Natural killer cell (primary cell): ENCODE data around the gene TGM2. TPM values are rescaled to one million over a fixed set of nuclear protein-coding genes. Genes with fewer than 3 reads are reported as not detected.
"Not testable (repeated sequence)": the region's sequence is repeated elsewhere in the genome, so short reads cannot be mapped to it uniquely, and the experiment has no call there.

Source experiments
- ATAC-seq, 3 donors: fragments of 150-1000 bp in 2 of 3; fragments of 200-7000 bp in 1 of 3; cut with Tn5 transposase; 1 replicate in 1 of 3; 2 replicates in 2 of 3; pipeline ENCODE4 v1.10.0; 2021; ENCODE audit warnings: mild to moderate bottlenecking in 2 of 3, moderate library complexity in 2 of 3
- DNase-seq, 2 donors: peaks; one replicate each; pipeline versions ENCODE4 v3.0.0 to v3.0.0-alpha.2; 2013 to 2021; ENCODE audit warnings: mixed read lengths in 1 of 2
- H3K27ac ChIP-seq: one replicate; pipeline ENCODE4 v1.5.1; 2013; ENCODE audit warnings: mild to moderate bottlenecking, low read length
- H3K27me3 ChIP-seq: one replicate; pipeline ENCODE4 v1.6.1; 2013; ENCODE audit warnings: low read length; ENCODE audit not compliant: control insufficient read depth, insufficient read depth
- H3K36me3 ChIP-seq: one replicate; pipeline ENCODE4 v1.6.1; 2013; ENCODE audit warnings: low read length; ENCODE audit not compliant: control insufficient read depth, insufficient read depth
- H3K4me1 ChIP-seq: one replicate; pipeline ENCODE4 v1.6.1; 2013; ENCODE audit warnings: low read length; ENCODE audit not compliant: control insufficient read depth, insufficient read depth
- H3K4me3 ChIP-seq: one replicate; pipeline ENCODE4 v1.5.1; 2013; ENCODE audit warnings: low read length
- H3K9me3 ChIP-seq: one replicate; pipeline ENCODE4 v1.6.1; 2013; ENCODE audit warnings: low read length; ENCODE audit not compliant: control insufficient read depth, insufficient read depth
- H3K27ac Mint-ChIP-seq, 2 donors: one replicate each; pipeline ENCODE4 v1.8.0; 2022; ENCODE audit warnings: mild to moderate bottlenecking in 2 of 2, mixed read lengths in 2 of 2, moderate library complexity in 1 of 2
- H3K27me3 Mint-ChIP-seq, 2 donors: one replicate each; pipeline ENCODE4 v1.8.0; 2022; ENCODE audit warnings: low read depth in 2 of 2, mixed read lengths in 2 of 2
- H3K36me3 Mint-ChIP-seq: one replicate; pipeline ENCODE4 v1.8.0; 2022; ENCODE audit warnings: mixed read lengths
- H3K4me1 Mint-ChIP-seq, 2 donors: one replicate each; pipeline ENCODE4 v1.8.0; 2022; ENCODE audit warnings: mixed read lengths in 2 of 2
- H3K4me3 Mint-ChIP-seq: one replicate; pipeline ENCODE4 v1.8.0; 2022; ENCODE audit warnings: mild to moderate bottlenecking, moderate library complexity, mixed read lengths
- H3K9me3 Mint-ChIP-seq, 2 donors: one replicate each; pipeline ENCODE4 v1.8.0; 2022; ENCODE audit warnings: mixed read lengths in 2 of 2
- WGBS: methylation state at CpG from one replicate; pipeline ENCODE4 v1.1.7; 2013; ENCODE audit warnings: missing lambda C conversion rate; ENCODE audit not compliant: insufficient coverage; 5-methylcytosine and 5-hydroxymethylcytosine counted together
- intact Hi-C: fragments of 100-400 bp; cut with micrococcal nuclease; formaldehyde crosslinking; loops from one replicate; pipeline ENCODE4 v1.14.2; 2022
- total RNA-seq, 4 donors: library from RNA; stranded (reverse); fragments of 120-200 nt in 1 of 4; gene quantifications; one replicate each; pipeline versions ENCODE4 v1.2.3 to v1.2.4, GENCODE V29; 2013 to 2022
- TF ChIP-seq, protein P1 (sequence below): fragments of 200-600 bp; IDR thresholded peaks from one replicate; pipeline ENCODE4 v1.8.0; 2022; ENCODE audit warnings: antibody characterized with exemption

Gene TGM2
- total RNA-seq, 3 donors from 2014 or later (not counting 1 experiment from before 2014, with no cell fraction given): 0.33 TPM; not detected in 1

DNA sequence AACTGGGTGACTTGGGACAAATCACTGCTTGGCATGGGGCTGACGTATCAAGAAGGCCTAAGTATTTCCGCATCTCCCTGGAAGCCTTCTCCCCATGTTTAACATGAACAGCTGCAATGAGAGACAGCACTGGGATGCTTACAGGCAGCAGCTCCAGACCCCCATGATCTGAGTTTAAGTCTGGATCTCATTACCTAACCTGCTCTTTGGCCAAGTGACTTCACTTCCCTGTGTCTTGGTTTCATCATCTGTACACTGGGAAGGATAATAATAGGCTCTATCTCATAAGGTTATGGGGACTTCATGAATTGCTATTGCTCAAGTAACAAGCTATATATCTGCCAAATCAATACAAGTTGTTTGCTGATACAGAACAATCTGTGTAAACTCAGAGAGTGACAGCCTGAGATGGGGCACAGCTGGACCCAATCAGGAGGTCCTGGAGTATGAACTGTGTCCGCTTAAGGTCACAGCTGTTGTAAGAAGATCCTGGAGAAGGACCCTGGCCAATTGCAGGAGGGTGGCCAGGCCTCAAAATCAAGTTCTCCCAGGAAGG, 56.0 kb downstream of the TGM2 start:
- H3K27ac Mint-ChIP-seq: no peak overlapping the region
- Histone ChIP-seq H3K36me3 (no peaks in the 10 kb centered on the region), H3K27ac (no peak overlapping the region), H3K4me1 (no peaks in the 10 kb centered on the region), H3K4me3 (no peak overlapping the region), H3K9me3 (no peaks in the 10 kb centered on the region), H3K27me3 (no peaks in the 10 kb centered on the region)
- no peaks in the 10 kb centered on the region for H3K27me3 Mint-ChIP-seq
- H3K4me3 Mint-ChIP-seq: no peak overlapping the region
- 96% methylated on average over 3 of the region's 3 CpGs for WGBS
- no peaks in the 10 kb centered on the region for H3K4me1 Mint-ChIP-seq
- DNase-seq (no peak), ATAC-seq (no peak)
- no peaks in the 10 kb centered on the region for H3K9me3 Mint-ChIP-seq
- H3K36me3 Mint-ChIP-seq: no peaks in the 10 kb centered on the region
- intact Hi-C loops: no loop called here
- TF ChIP-seq, protein P1, sequence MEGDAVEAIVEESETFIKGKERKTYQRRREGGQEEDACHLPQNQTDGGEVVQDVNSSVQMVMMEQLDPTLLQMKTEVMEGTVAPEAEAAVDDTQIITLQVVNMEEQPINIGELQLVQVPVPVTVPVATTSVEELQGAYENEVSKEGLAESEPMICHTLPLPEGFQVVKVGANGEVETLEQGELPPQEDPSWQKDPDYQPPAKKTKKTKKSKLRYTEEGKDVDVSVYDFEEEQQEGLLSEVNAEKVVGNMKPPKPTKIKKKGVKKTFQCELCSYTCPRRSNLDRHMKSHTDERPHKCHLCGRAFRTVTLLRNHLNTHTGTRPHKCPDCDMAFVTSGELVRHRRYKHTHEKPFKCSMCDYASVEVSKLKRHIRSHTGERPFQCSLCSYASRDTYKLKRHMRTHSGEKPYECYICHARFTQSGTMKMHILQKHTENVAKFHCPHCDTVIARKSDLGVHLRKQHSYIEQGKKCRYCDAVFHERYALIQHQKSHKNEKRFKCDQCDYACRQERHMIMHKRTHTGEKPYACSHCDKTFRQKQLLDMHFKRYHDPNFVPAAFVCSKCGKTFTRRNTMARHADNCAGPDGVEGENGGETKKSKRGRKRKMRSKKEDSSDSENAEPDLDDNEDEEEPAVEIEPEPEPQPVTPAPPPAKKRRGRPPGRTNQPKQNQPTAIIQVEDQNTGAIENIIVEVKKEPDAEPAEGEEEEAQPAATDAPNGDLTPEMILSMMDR: no peak

DNA sequence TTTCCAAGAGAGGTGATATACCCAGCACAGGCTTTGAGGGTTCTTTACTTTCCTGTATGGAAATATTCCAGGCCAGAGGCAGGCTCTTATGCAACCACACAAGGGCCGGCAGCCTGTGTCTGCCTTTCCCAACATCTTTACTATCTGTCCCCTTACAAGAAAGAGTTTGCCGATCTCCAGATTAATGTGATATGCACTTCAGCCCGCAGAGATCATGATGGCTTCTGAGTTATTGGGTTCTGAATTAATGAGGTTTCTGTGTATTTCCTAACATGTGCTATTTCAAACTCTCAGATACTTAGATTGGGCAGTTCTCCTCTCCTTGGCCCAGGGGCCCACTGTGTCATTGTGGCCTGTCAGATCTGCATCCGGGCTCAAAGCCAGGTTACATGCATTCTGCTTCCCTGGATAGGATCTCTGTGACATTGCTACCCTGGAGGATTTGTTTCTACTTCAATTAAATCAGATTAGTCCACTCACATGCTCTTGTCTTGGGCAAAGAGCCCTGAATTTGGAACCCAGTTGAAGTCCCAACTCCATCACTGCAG, 56.6 kb downstream of the TGM2 start:
- no peaks in the 10 kb centered on the region for H3K27me3 ChIP-seq
- no peaks in the 10 kb centered on the region for H3K4me1 ChIP-seq
- no peak for DNase-seq
- peak in 1 of 3 donors; percentile 53 for ATAC-seq
- H3K4me3 ChIP-seq: no peak overlapping the region
- TF ChIP-seq, protein P1: no peak
- Mint-ChIP-seq H3K9me3 (no peaks in the 10 kb centered on the region), H3K27me3 (no peaks in the 10 kb centered on the region), H3K27ac (no peak overlapping the region), H3K4me3 (no peak overlapping the region), H3K4me1 (no peaks in the 10 kb centered on the region), H3K36me3 (no peaks in the 10 kb centered on the region)
- 96% methylated on average over 4 of the region's 4 CpGs for WGBS
- no peak overlapping the region for H3K27ac ChIP-seq
- no peaks in the 10 kb centered on the region for H3K9me3 ChIP-seq
- intact Hi-C loops: no loop called here
- no peaks in the 10 kb centered on the region for H3K36me3 ChIP-seq

DNA sequence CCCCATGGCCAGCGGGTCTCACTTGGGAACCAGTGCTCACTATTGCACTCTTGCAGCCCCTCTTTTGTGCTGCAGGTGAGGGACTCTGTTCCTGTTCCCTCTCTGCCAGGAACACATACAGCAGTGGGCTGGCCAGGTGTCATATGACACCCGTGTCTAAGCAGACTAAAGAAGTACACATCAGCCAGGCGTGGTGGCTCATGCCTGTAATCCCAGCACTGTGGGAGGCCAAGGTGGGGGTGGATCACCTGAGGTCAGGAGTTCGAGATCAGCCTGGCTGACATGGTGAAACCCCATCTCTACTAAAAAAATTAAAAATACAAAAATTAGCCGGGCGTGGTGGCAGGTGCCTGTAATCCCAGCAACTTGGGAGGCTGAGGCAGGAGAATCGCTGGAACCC, 57.2 kb downstream of the TGM2 start:
- H3K27me3 Mint-ChIP-seq, H3K27ac Mint-ChIP-seq, H3K27me3 ChIP-seq, H3K27ac ChIP-seq, H3K36me3 Mint-ChIP-seq, H3K4me3 Mint-ChIP-seq, H3K4me3 ChIP-seq, intact Hi-C loops, H3K9me3 ChIP-seq, H3K36me3 ChIP-seq, H3K4me1 Mint-ChIP-seq, H3K4me1 ChIP-seq, H3K9me3 Mint-ChIP-seq, ATAC-seq, DNase-seq: not testable (repeated sequence)
- 92% methylated on average over 6 of the region's 7 CpGs for WGBS

DNA sequence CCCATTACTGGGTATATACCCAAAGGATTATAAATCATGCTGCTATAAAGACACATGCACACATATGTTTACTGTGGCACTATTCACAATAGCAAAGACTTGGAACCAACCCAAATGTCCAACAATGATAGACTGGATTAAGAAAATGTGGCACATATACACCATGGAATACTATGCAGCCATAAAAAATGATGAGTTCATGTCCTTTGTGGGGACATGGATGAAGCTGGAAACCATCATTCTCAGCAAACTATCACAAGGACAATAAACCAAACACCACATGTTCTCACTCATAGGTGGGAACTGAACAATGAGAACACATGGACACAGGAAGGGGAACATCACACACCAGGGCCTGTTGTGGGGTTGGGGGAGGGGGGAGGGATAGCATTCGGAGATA, 57.7 kb downstream of the TGM2 start:
- H3K27ac Mint-ChIP-seq, ATAC-seq, DNase-seq, H3K27me3 Mint-ChIP-seq, intact Hi-C loops, H3K4me3 ChIP-seq, H3K27ac ChIP-seq, H3K27me3 ChIP-seq, H3K4me1 Mint-ChIP-seq, H3K9me3 Mint-ChIP-seq, H3K4me1 ChIP-seq, H3K9me3 ChIP-seq, H3K36me3 ChIP-seq, H3K36me3 Mint-ChIP-seq, H3K4me3 Mint-ChIP-seq: not testable (repeated sequence)
- no CpG with 5 or more reads among the region's 1 CpG for WGBS
